Liver (tissue), 9 donors: ENCODE results near the gene ADCY7. TPM values are rescaled to one million over a fixed set of nuclear protein-coding genes. Genes with fewer than 3 reads are reported as not detected.

Experiments
- DNase-seq: peaks from one replicate; pipeline ENCODE4 v3.0.0-alpha.2; 2017; ENCODE audit warnings: low spot score
- H3K27ac ChIP-seq, 2 donors: one replicate each; pipeline ENCODE4 v1.7.0; 2013; ENCODE audit warnings: inconsistent platforms in 2 of 2, low read length in 2 of 2, control low read depth in 1 of 2, low read depth in 1 of 2, mild to moderate bottlenecking in 1 of 2
- H3K27me3 ChIP-seq, 4 donors: one replicate each; pipeline versions ENCODE4 v1.6.1 to v1.7.0; 2013; ENCODE audit warnings: low read length in 3 of 4, inconsistent platforms in 1 of 4, mild to moderate bottlenecking in 1 of 4, moderate library complexity in 1 of 4; ENCODE audit not compliant: control insufficient read depth in 4 of 4, insufficient read depth in 4 of 4
- H3K36me3 ChIP-seq, 4 donors: one replicate each; pipeline versions ENCODE4 v1.6.1 to v1.7.0; 2013; ENCODE audit warnings: low read length in 3 of 4, mild to moderate bottlenecking in 3 of 4, low read depth in 1 of 4, moderate library complexity in 1 of 4; ENCODE audit not compliant: control insufficient read depth in 4 of 4, insufficient read depth in 3 of 4
- H3K4me1 ChIP-seq, 4 donors: one replicate each; pipeline versions ENCODE4 v1.6.1 to v1.7.0; 2013; ENCODE audit warnings: low read length in 3 of 4, mild to moderate bottlenecking in 3 of 4, moderate library complexity in 1 of 4; ENCODE audit not compliant: control insufficient read depth in 4 of 4, insufficient read depth in 4 of 4
- H3K4me3 ChIP-seq, 3 donors: one replicate each; pipeline versions ENCODE4 v1.6.1 to v1.7.0; 2013; ENCODE audit warnings: low read length in 3 of 3, control low read depth in 1 of 3, low read depth in 1 of 3, mild to moderate bottlenecking in 1 of 3
- H3K9ac ChIP-seq, 2 donors: one replicate each; pipeline ENCODE4 v1.7.0; 2013; ENCODE audit warnings: low read length in 2 of 2, mild to moderate bottlenecking in 2 of 2, moderate library complexity in 2 of 2, control low read depth in 1 of 2, low read depth in 1 of 2
- H3K9me3 ChIP-seq, 4 donors: one replicate each; pipeline versions ENCODE4 v1.6.1 to v1.7.0; 2013; ENCODE audit warnings: low read length in 3 of 4; ENCODE audit not compliant: control insufficient read depth in 4 of 4
- ATF3 ChIP-seq: IDR thresholded peaks from 2 replicates; pipeline ENCODE4 v1.6.1; 2016; ENCODE audit warnings: antibody characterized with exemption
- EGR1 ChIP-seq, 2 donors: IDR thresholded peaks; 2 replicates each; pipeline ENCODE4 v1.6.1; 2016 to 2018; ENCODE audit warnings: antibody characterized with exemption in 2 of 2, low read depth in 2 of 2
- FOXA1 ChIP-seq: IDR thresholded peaks from 2 replicates; pipeline ENCODE4 v1.6.1; 2016; ENCODE audit warnings: antibody characterized with exemption
- FOXA2 ChIP-seq: IDR thresholded peaks from 2 replicates; pipeline ENCODE4 v1.6.1; 2016; ENCODE audit warnings: antibody characterized with exemption
- GABPA ChIP-seq, 2 donors: IDR thresholded peaks in 1 of 2; conservative IDR thresholded peaks in 1 of 2; 2 replicates each; pipeline ENCODE4 v1.6.1; 2016; ENCODE audit warnings: antibody characterized with exemption in 2 of 2, mild to moderate bottlenecking in 1 of 2, moderate library complexity in 1 of 2
- HNF4A ChIP-seq, 2 donors: conservative IDR thresholded peaks; 2 replicates each; pipeline ENCODE4 v1.6.1; 2016; ENCODE audit warnings: antibody characterized with exemption in 2 of 2, mild to moderate bottlenecking in 2 of 2
- HNF4G ChIP-seq: IDR thresholded peaks from 2 replicates; pipeline ENCODE4 v1.6.1; 2016; ENCODE audit warnings: antibody characterized with exemption
- JUND ChIP-seq, 2 donors: IDR thresholded peaks; 2 replicates each; pipeline ENCODE4 v1.6.1; 2016; ENCODE audit warnings: antibody characterized with exemption in 2 of 2
- NR2F2 ChIP-seq: IDR thresholded peaks from 2 replicates; pipeline ENCODE4 v1.6.1; 2016; ENCODE audit warnings: antibody characterized with exemption
- RAD21 ChIP-seq, 2 donors: IDR thresholded peaks; 2 replicates each; pipeline ENCODE4 v1.6.1; 2016; ENCODE audit warnings: antibody characterized with exemption in 2 of 2, mild to moderate bottlenecking in 2 of 2
- RXRA ChIP-seq, 2 donors: IDR thresholded peaks; 2 replicates each; pipeline ENCODE4 v1.6.1; 2017 to 2018; ENCODE audit warnings: antibody characterized with exemption in 2 of 2, mild to moderate bottlenecking in 1 of 2
- SP1 ChIP-seq: IDR thresholded peaks from 2 replicates; pipeline ENCODE4 v1.6.1; 2018; ENCODE audit warnings: antibody characterized with exemption, mild to moderate bottlenecking
- TAF1 ChIP-seq: conservative IDR thresholded peaks from 2 replicates; pipeline ENCODE4 v1.6.1; 2016; ENCODE audit warnings: antibody characterized with exemption, mild to moderate bottlenecking
- YY1 ChIP-seq: IDR thresholded peaks from 2 replicates; pipeline ENCODE4 v1.6.1; 2016; ENCODE audit warnings: antibody characterized with exemption, mild to moderate bottlenecking
- WGBS: extraction: QIAGEN DNeasy Blood & Tissue Kit; methylation state at CpG from one replicate; pipeline ENCODE4 v1.1.7; 2013; 5-methylcytosine and 5-hydroxymethylcytosine counted together
- polyA plus RNA-seq, 2 donors: library from polyadenylated mRNA; stranded (reverse) in 1 of 2; unstranded in 1 of 2; fragments of 200-250 nt in 1 of 2; fragments of >200 nt in 1 of 2; fragmentation: Nextera tagmentation in 1 of 2; extraction: Ambion mirVana in 1 of 2; gene quantifications; one replicate each; pipeline versions ENCODE4 v1.2.1 to v1.2.3, GENCODE V29; 2013 to 2015
- total RNA-seq, 2 donors: library from RNA; depleted of rRNA; stranded (reverse); fragments of >200 nt; gene quantifications; one replicate each; pipeline ENCODE4 v1.2.3, GENCODE V29; 2014
- TF ChIP-seq, protein P1 (sequence below): fragments of 150-350 bp; IDR thresholded peaks from 2 replicates; pipeline ENCODE4 v1.5.1; 2017; ENCODE audit warnings: improper control_type of control experiment, low read depth, low read length; ENCODE audit not compliant: missing input control
- TF ChIP-seq, protein P2 (sequence below): IDR thresholded peaks from 2 replicates; pipeline ENCODE4 v1.6.1; 2016; ENCODE audit warnings: antibody characterized with exemption, mild to moderate bottlenecking
- TF ChIP-seq, protein P3 (sequence below): IDR thresholded peaks from 2 replicates; pipeline ENCODE4 v1.6.1; 2016; ENCODE audit warnings: antibody characterized with exemption
- TF ChIP-seq, protein P4 (sequence below): IDR thresholded peaks from 2 replicates; pipeline ENCODE4 v1.6.1; 2016; ENCODE audit warnings: antibody characterized with exemption
- donor health status: healthy.
- donor health status: healthy.
- donor health status: healthy.
- donor health status: healthy.
- donor health status: healthy.

The ADCY7 gene
- total and polyA plus RNA-seq, 4 donors, result 1.8 to 43.9 (median 7.4) TPM

DNA sequence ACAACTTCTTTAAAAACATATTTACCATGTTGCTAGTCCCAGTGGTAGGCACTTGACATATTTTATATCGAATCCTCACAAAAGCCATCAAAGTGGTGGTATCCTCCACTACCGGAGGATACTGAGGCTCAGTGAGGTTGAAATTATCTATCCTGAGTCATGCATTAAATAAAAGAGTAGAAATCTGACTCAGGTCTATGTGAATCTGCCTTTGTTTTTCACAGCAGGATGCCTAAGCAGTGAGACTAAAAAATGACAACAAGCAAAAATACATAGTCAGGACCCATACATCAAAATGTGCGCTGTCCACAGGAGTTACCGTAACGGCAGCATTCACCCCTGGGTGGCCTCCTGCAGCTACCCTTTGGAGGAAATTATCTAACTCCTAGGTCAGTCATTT is 84.8 kb downstream of the ADCY7 start:
- no peak overlapping the region for H3K27ac ChIP-seq
- no peak for TF ChIP-seq HNF4G
- TF ChIP-seq, protein P1, sequence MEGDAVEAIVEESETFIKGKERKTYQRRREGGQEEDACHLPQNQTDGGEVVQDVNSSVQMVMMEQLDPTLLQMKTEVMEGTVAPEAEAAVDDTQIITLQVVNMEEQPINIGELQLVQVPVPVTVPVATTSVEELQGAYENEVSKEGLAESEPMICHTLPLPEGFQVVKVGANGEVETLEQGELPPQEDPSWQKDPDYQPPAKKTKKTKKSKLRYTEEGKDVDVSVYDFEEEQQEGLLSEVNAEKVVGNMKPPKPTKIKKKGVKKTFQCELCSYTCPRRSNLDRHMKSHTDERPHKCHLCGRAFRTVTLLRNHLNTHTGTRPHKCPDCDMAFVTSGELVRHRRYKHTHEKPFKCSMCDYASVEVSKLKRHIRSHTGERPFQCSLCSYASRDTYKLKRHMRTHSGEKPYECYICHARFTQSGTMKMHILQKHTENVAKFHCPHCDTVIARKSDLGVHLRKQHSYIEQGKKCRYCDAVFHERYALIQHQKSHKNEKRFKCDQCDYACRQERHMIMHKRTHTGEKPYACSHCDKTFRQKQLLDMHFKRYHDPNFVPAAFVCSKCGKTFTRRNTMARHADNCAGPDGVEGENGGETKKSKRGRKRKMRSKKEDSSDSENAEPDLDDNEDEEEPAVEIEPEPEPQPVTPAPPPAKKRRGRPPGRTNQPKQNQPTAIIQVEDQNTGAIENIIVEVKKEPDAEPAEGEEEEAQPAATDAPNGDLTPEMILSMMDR, result no peak
- no peak for TF ChIP-seq HNF4A (conservative IDR thresholded peaks at IDR 0.05)
- no peak for TF ChIP-seq YY1
- TF ChIP-seq, protein P2, sequence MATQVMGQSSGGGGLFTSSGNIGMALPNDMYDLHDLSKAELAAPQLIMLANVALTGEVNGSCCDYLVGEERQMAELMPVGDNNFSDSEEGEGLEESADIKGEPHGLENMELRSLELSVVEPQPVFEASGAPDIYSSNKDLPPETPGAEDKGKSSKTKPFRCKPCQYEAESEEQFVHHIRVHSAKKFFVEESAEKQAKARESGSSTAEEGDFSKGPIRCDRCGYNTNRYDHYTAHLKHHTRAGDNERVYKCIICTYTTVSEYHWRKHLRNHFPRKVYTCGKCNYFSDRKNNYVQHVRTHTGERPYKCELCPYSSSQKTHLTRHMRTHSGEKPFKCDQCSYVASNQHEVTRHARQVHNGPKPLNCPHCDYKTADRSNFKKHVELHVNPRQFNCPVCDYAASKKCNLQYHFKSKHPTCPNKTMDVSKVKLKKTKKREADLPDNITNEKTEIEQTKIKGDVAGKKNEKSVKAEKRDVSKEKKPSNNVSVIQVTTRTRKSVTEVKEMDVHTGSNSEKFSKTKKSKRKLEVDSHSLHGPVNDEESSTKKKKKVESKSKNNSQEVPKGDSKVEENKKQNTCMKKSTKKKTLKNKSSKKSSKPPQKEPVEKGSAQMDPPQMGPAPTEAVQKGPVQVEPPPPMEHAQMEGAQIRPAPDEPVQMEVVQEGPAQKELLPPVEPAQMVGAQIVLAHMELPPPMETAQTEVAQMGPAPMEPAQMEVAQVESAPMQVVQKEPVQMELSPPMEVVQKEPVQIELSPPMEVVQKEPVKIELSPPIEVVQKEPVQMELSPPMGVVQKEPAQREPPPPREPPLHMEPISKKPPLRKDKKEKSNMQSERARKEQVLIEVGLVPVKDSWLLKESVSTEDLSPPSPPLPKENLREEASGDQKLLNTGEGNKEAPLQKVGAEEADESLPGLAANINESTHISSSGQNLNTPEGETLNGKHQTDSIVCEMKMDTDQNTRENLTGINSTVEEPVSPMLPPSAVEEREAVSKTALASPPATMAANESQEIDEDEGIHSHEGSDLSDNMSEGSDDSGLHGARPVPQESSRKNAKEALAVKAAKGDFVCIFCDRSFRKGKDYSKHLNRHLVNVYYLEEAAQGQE, result no peak
- TF ChIP-seq JUND (IDR thresholded peaks at IDR 0.05), result no peak
- no peak for TF ChIP-seq TAF1
- TF ChIP-seq, protein P3, sequence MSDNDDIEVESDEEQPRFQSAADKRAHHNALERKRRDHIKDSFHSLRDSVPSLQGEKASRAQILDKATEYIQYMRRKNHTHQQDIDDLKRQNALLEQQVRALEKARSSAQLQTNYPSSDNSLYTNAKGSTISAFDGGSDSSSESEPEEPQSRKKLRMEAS, result no peak
- TF ChIP-seq FOXA1, result no peak
- no peak for TF ChIP-seq ATF3
- no peak for TF ChIP-seq NR2F2
- no peak for TF ChIP-seq GABPA (IDR thresholded peaks at IDR 0.05 in 1 of 2, conservative IDR thresholded peaks at IDR 0.05 in 1 of 2)
- no peak for TF ChIP-seq RAD21 (IDR thresholded peaks at IDR 0.05)
- TF ChIP-seq RXRA (IDR thresholded peaks at IDR 0.05), result no peak
- TF ChIP-seq SP1, result no peak
- no peak for TF ChIP-seq EGR1 (IDR thresholded peaks at IDR 0.05; ENCODE audit: low read depth in 2 of 2)
- TF ChIP-seq, protein P4, sequence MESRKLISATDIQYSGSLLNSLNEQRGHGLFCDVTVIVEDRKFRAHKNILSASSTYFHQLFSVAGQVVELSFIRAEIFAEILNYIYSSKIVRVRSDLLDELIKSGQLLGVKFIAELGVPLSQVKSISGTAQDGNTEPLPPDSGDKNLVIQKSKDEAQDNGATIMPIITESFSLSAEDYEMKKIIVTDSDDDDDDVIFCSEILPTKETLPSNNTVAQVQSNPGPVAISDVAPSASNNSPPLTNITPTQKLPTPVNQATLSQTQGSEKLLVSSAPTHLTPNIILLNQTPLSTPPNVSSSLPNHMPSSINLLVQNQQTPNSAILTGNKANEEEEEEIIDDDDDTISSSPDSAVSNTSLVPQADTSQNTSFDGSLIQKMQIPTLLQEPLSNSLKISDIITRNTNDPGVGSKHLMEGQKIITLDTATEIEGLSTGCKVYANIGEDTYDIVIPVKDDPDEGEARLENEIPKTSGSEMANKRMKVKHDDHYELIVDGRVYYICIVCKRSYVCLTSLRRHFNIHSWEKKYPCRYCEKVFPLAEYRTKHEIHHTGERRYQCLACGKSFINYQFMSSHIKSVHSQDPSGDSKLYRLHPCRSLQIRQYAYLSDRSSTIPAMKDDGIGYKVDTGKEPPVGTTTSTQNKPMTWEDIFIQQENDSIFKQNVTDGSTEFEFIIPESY, result no peak
- no peak for TF ChIP-seq FOXA2
- no peaks in the 10 kb centered on the region for H3K27me3 ChIP-seq
- no peaks in the 10 kb centered on the region for H3K4me1 ChIP-seq
- no peaks in the 10 kb centered on the region for H3K9me3 ChIP-seq
- H3K36me3 ChIP-seq, result peaks cover 0 to 28% (median 19%) of the 10 kb centered on the region in 4 donors
- no peak for DNase-seq
- no peak overlapping the region for H3K9ac ChIP-seq
- no peak overlapping the region for H3K4me3 ChIP-seq
- WGBS, result 96% methylated on average over 5 of the region's 5 CpGs
